Measurements from ENCODE around the gene LINC00237.

LINC00237 gene

GRCh38 chr20:21125849-21126580, 19.9 kb upstream of the LINC00237 start, which contains the start of gene KIZ:
KIZ (plus strand) TSS chr20:21126082; CDS start chr20:21126116, 34 bp downstream.
- peak; percentile 92 to 96 for DNase-seq (ENCODE audit: low read depth in 2 of 2)

GRCh38 chr20:21125072-21125848, 19.1 kb upstream of the LINC00237 start:
- DNase-seq (ENCODE audit: low read depth in 2 of 2) = no peak

- no peak for DNase-seq (ENCODE audit: low read depth in 2 of 2)
Measured at GRCh38 chr20:21124190-21124589, 18.0 kb upstream of the LINC00237 start.

GRCh38 chr20:21118782-21119181, 12.6 kb upstream of the LINC00237 start:
- no peak for DNase-seq (ENCODE audit: low read depth in 2 of 2)

- no peak for DNase-seq (ENCODE audit: low read depth in 2 of 2)
Measured at GRCh38 chr20:21118138-21118537, 12.0 kb upstream of the LINC00237 start.

GRCh38 chr20:21117521-21117920, 11.4 kb upstream of the LINC00237 start:
- no peak for DNase-seq (ENCODE audit: low read depth in 2 of 2)

GRCh38 chr20:21114584-21114983, 8.4 kb upstream of the LINC00237 start:
- DNase-seq (ENCODE audit: low read depth in 2 of 2) = no peak

- DNase-seq (ENCODE audit: low read depth in 2 of 2) = no peak
Measured at GRCh38 chr20:21113697-21114096, 7.5 kb upstream of the LINC00237 start.

GRCh38 chr20:21111416-21111815, 5.3 kb upstream of the LINC00237 start:
- DNase-seq (ENCODE audit: low read depth in 2 of 2) = no peak

GRCh38 chr20:21110811-21111210, 4.7 kb upstream of the LINC00237 start:
- no peak for DNase-seq (ENCODE audit: low read depth in 2 of 2)

- no peak for DNase-seq (ENCODE audit: low read depth in 2 of 2)
Measured at GRCh38 chr20:21109144-21109543, 3.0 kb upstream of the LINC00237 start.

GRCh38 chr20:21105429-21106170, 558 bp downstream of the LINC00237 start:
- DNase-seq (ENCODE audit: low read depth in 2 of 2) = no peak

GRCh38 chr20:21104921-21105320, 1.2 kb downstream of the LINC00237 start:
- DNase-seq (ENCODE audit: low read depth in 2 of 2) = no peak

GRCh38 chr20:21104466-21104761, 1.7 kb downstream of the LINC00237 start:
- DNase-seq (ENCODE audit: low read depth in 2 of 2) = no peak

- no peak for DNase-seq (ENCODE audit: low read depth in 2 of 2)
Measured at GRCh38 chr20:21103582-21104465, 2.3 kb downstream of the LINC00237 start.

- DNase-seq (ENCODE audit: low read depth in 2 of 2) = no peak
Measured at GRCh38 chr20:21102603-21103311, 3.4 kb downstream of the LINC00237 start.

- DNase-seq (ENCODE audit: low read depth in 2 of 2) = no peak
Measured at GRCh38 chr20:21101932-21102575, 4.1 kb downstream of the LINC00237 start.

- no peak for DNase-seq (ENCODE audit: low read depth in 2 of 2)
Measured at GRCh38 chr20:21101453-21101931, 4.7 kb downstream of the LINC00237 start.

- DNase-seq (ENCODE audit: low read depth in 2 of 2) = no peak
Measured at GRCh38 chr20:21100578-21101452, 5.3 kb downstream of the LINC00237 start.

Measured in stimulated activated CD8-positive, alpha-beta memory T cell treated with anti-CD3 and anti-CD28 coated beads, Interleukin-15, amount 100 ng/mL, for 4 hours (primary cell).